ENCODE data around the gene ATP6V0B. TPM values are rescaled to one million over a fixed set of nuclear protein-coding genes. Genes with fewer than 3 reads are reported as not detected.

The ATP6V0B gene
- total and polyA plus RNA-seq, 2 of the 13 experiments (the other 11 are each of a cell fraction or from before 2014, with no cell fraction given): 157 to 161 TPM

GRCh38 chr1:43978264-43978550, 3.4 kb downstream of the ATP6V0B start (continued):
- TF ChIP-seq, protein P1, sequence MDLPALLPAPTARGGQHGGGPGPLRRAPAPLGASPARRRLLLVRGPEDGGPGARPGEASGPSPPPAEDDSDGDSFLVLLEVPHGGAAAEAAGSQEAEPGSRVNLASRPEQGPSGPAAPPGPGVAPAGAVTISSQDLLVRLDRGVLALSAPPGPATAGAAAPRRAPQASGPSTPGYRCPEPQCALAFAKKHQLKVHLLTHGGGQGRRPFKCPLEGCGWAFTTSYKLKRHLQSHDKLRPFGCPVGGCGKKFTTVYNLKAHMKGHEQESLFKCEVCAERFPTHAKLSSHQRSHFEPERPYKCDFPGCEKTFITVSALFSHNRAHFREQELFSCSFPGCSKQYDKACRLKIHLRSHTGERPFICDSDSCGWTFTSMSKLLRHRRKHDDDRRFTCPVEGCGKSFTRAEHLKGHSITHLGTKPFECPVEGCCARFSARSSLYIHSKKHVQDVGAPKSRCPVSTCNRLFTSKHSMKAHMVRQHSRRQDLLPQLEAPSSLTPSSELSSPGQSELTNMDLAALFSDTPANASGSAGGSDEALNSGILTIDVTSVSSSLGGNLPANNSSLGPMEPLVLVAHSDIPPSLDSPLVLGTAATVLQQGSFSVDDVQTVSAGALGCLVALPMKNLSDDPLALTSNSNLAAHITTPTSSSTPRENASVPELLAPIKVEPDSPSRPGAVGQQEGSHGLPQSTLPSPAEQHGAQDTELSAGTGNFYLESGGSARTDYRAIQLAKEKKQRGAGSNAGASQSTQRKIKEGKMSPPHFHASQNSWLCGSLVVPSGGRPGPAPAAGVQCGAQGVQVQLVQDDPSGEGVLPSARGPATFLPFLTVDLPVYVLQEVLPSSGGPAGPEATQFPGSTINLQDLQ (CRISPR knock-in tag; IDR thresholded peaks at IDR 0.05): peak; percentile 62; the same call in 1 of the 2 replicates
- TF ChIP-seq ZNF343 (CRISPR knock-in tag; IDR thresholded peaks at IDR 0.05) (0 out of 2 replicates have a peak, but pooled peaks have one; percentile 20), HNF4A (CRISPR knock-in tag; IDR thresholded peaks at IDR 0.05) (0 out of 2 replicates have a peak, but pooled peaks have one; percentile 14), ZNF280B (CRISPR knock-in tag; IDR thresholded peaks at IDR 0.05; ENCODE audit: borderline replicate concordance) (no peak), DDIT3 (CRISPR knock-in tag; IDR thresholded peaks at IDR 0.05) (no peak), HES4 (CRISPR knock-in tag; IDR thresholded peaks at IDR 0.05; ENCODE audit: borderline replicate concordance) (no peak), REXO4 (CRISPR knock-in tag; IDR thresholded peaks at IDR 0.05; ENCODE audit: borderline replicate concordance) (no peak), ZIK1 (CRISPR knock-in tag; IDR thresholded peaks at IDR 0.05; ENCODE audit: borderline replicate concordance, low read depth) (peak; percentile 30; the same call in 1 of the 2 replicates), RORA (CRISPR knock-in tag; IDR thresholded peaks at IDR 0.05) (no peak), ZNF776 (CRISPR knock-in tag; IDR thresholded peaks at IDR 0.05) (no peak), ZMAT3 (CRISPR knock-in tag; conservative IDR thresholded peaks at IDR 0.05) (no peak)
- TF ChIP-seq, protein P2, sequence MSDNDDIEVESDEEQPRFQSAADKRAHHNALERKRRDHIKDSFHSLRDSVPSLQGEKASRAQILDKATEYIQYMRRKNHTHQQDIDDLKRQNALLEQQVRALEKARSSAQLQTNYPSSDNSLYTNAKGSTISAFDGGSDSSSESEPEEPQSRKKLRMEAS (IDR thresholded peaks at IDR 0.05): 0 out of 2 replicates have a peak, but pooled peaks have one; percentile 17
- TF ChIP-seq, protein P3, sequence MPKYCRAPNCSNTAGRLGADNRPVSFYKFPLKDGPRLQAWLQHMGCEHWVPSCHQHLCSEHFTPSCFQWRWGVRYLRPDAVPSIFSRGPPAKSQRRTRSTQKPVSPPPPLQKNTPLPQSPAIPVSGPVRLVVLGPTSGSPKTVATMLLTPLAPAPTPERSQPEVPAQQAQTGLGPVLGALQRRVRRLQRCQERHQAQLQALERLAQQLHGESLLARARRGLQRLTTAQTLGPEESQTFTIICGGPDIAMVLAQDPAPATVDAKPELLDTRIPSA (CRISPR knock-in tag; IDR thresholded peaks at IDR 0.05; ENCODE audit: borderline replicate concordance): no peak
- TF ChIP-seq, protein P4, sequence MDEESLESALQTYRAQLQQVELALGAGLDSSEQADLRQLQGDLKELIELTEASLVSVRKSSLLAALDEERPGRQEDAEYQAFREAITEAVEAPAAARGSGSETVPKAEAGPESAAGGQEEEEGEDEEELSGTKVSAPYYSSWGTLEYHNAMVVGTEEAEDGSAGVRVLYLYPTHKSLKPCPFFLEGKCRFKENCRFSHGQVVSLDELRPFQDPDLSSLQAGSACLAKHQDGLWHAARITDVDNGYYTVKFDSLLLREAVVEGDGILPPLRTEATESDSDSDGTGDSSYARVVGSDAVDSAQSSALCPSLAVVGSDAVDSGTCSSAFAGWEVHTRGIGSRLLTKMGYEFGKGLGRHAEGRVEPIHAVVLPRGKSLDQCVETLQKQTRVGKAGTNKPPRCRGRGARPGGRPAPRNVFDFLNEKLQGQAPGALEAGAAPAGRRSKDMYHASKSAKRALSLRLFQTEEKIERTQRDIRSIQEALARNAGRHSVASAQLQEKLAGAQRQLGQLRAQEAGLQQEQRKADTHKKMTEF (CRISPR knock-in tag; IDR thresholded peaks at IDR 0.05): no peak
- TF ChIP-seq, protein P5, sequence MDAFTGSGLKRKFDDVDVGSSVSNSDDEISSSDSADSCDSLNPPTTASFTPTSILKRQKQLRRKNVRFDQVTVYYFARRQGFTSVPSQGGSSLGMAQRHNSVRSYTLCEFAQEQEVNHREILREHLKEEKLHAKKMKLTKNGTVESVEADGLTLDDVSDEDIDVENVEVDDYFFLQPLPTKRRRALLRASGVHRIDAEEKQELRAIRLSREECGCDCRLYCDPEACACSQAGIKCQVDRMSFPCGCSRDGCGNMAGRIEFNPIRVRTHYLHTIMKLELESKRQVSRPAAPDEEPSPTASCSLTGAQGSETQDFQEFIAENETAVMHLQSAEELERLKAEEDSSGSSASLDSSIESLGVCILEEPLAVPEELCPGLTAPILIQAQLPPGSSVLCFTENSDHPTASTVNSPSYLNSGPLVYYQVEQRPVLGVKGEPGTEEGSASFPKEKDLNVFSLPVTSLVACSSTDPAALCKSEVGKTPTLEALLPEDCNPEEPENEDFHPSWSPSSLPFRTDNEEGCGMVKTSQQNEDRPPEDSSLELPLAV (CRISPR knock-in tag; conservative IDR thresholded peaks at IDR 0.05; ENCODE audit: low read depth): no peak
- TF ChIP-seq, protein P6, sequence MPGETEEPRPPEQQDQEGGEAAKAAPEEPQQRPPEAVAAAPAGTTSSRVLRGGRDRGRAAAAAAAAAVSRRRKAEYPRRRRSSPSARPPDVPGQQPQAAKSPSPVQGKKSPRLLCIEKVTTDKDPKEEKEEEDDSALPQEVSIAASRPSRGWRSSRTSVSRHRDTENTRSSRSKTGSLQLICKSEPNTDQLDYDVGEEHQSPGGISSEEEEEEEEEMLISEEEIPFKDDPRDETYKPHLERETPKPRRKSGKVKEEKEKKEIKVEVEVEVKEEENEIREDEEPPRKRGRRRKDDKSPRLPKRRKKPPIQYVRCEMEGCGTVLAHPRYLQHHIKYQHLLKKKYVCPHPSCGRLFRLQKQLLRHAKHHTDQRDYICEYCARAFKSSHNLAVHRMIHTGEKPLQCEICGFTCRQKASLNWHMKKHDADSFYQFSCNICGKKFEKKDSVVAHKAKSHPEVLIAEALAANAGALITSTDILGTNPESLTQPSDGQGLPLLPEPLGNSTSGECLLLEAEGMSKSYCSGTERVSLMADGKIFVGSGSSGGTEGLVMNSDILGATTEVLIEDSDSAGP (CRISPR knock-in tag; IDR thresholded peaks at IDR 0.05; ENCODE audit: borderline replicate concordance): no peak

Measured in HepG2 (cell line).